Cardiac septum (tissue), 1 donor: ENCODE measurements around the gene TAB2. TPM values are rescaled to one million over a fixed set of nuclear protein-coding genes. Genes with fewer than 3 reads are reported as not detected.
"Not testable (repeated sequence)": the region's sequence is repeated elsewhere in the genome, so short reads cannot be mapped to it uniquely, and the experiment has no call there.

Experiments
- DNase-seq: peaks from one replicate; pipeline ENCODE4 v3.0.0-alpha.2; 2020; ENCODE audit warnings: low spot score
- intact Hi-C: fragments of 100-400 bp; cut with DNase I; formaldehyde crosslinking; loops from one replicate; pipeline ENCODE4 v1.14.0; 2022
- total RNA-seq: library from RNA; stranded (reverse); fragmentation: NEBNext Ultra II Directional; extraction: Animal tissue kit (Norgen Biotek cat#: 25700); gene quantifications from one replicate; pipeline ENCODE4 v1.2.1, GENCODE V29; 2021
- donor health status: DM: no; HTN: no; CAD: no.

The TAB2 gene
- total RNA-seq, 1 donor from 2014 or later = 49.2 TPM

DNA sequence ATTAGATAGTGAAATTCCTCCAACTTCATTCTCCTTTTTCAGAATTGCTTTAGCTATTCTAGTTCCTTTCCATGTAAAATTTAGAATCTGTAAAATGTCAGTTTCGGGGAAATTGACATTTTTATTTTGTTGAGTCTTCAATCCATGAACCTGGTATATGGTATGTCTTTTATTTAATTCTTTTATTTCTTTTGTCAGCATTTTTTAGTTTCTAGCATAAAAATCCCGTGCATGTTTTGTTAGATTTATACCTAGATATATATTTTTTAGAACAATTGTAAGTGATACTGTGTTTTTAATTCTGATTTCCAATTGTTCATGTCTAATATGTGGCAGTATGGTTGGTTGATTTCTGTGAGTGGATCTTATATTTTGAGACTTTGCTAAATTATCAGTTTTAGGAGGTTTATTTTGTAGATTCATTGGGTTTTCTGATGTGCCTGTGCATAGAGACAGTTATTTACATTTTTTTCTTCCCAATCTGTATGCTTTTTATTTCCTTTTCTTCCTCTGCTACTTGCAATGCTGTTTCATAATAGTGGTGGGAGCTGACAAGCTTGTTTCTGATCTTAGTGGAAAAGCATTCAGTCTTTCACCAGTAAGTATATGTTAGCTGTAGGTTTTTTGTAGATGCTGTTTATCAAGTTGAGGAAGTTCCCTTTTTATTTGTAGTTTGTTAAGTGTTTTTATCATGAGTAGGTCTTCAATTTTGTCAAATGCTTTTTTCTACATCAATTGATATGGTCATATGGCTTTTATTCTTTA lies 13.7 kb downstream of the TAB2 start:
- DNase-seq = no peak
- intact Hi-C loops = no loop called here

DNA sequence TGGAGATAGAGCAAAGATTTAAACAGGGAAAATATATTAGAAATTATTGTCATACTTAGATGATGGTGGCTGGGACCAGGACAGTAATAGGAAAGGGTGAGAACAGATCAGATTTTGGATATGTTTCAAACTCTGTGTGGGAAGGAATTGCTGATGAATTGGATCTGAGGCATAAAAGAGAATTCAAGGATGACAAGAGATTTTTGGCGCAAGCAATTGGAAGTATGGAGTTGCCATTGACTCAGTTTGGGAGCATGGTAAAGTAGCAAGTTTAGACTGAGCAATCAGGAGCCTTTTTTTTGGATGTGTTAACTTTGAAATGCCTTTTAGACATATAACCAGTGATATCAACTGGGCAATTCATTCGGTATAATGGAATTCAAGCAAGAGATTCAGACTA lies 14.4 kb downstream of the TAB2 start:
- DNase-seq = no peak
- intact Hi-C loops = no loop called here

DNA sequence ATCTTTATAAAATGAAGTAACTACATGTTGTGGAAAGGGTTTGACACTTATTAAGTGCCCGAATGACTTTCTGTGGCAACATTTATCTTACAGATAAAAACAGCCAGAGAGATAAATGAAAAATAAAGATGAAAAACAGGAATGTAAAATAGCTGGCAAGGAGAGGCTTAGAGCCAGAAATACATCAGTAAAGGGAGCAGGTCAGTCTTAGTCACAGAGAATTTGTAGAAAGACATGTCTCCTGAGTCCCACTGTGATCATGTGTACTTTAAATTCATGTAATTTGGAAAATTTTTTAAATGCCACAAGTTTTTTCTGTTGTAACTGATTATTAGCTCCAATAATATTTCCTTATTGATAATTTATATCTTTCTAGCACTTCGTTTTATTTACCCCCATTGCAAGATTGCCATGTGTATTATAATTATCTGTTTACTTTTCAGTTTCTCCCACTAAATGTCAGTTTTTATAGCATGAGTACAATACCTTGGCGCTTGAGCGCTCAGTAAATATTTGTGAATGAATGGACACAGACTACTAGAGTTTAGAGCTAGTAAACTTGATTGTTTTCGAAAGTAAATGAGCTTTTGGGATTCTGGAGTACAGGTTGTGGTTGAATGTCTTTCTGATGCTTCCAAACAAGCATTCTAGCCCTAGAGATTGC lies 15.2 kb downstream of the TAB2 start:
- DNase-seq = no peak
- intact Hi-C loops = no loop called here

DNA sequence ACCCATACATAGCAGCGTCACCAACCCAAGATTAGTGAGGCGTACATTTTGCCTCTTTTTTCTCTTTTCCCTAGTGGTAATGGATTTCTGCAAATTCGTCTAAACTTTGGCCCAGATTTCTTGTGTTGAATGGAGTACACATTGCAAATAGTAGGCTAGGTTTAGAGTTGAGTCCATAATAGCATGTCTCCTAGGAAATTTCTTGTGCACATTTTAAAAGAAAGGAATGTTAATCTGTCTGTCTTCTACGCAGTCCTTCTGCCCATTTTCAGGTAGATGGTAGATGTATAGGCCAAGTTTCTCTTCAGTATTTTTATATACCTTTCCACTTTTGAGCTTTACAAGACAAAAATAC lies 15.7 kb downstream of the TAB2 start:
- no peak for DNase-seq
- intact Hi-C loops = no loop called here

DNA sequence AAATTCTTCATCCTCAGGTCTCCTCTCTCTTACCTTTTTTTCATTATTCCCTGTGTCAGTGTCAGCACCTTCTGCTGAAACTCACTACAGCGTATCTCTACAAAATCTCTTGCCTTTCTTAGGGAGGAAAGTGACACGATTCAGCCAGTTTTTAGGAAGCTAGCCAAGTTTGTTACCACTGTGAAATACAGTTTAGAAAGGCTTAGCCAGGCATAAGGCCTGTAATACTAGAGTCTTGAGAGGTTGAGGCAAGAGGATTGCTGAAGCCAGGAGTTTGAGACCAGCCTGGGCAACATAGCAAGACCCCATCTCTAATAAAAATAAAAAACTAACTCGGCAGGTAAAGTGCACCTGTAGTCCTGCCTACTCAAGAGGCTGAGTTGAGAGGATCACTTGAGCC lies 16.7 kb downstream of the TAB2 start:
- DNase-seq = no peak

DNA sequence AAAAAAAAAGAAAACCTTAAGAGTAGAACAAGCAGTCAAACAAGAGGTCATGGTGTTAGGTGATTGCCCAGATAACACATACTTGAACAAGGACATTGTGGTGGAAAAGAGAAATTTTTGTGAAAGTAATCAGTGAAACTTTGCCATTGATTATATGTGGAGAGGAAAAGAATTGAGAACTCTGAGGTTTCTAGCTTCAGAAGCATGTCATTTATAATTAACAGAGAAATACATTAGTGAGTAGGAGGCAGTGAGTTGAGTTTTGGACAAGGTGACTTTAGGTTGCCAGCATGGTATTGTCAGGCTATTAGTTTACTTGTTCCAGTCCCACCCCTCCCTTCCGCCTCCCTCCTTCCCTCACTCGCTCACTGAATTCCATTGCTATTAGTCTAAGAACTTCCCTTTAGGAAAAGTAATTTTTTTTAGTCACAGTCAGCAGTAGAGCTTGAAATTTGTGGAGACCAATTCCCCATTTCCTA lies 17.2 kb downstream of the TAB2 start:
- no peak for DNase-seq
- intact Hi-C loops = no loop called here

More for the DNA sequence above, 16.7 kb downstream of the TAB2 start:
- intact Hi-C loops = no loop called here

DNA sequence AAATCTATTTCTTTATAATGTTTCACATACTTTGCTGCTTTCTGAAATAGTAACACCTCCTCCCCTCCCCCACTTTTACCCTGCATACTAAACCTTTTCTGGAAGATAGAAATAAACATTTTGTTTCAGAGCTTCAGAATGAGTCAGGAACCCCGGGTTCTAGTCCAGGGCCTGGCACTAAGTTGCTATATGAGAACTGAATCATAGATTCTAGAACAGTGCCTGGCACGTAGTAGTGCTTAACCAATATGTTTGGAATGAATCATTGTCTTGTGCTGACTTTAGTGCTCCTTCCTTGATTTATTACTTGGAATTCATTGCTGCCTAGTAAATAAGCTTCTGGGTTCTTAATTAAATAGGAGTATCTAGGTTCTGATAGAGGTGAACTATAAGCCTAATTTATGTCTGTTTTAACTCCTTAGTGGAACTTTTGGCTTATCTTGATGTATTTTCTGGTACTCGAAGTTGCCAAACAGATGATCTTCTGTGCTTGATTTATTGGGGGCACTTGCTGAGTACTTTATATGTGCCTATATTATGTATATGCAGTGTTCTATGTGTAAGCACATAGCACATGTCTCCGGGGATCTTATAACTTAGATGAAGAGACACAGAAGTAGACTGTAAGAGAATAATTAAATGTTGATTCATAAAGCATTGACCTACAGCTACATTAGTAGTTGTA lies 18.6 kb downstream of the TAB2 start:
- no peak for DNase-seq
- intact Hi-C loops = no loop called here

DNA sequence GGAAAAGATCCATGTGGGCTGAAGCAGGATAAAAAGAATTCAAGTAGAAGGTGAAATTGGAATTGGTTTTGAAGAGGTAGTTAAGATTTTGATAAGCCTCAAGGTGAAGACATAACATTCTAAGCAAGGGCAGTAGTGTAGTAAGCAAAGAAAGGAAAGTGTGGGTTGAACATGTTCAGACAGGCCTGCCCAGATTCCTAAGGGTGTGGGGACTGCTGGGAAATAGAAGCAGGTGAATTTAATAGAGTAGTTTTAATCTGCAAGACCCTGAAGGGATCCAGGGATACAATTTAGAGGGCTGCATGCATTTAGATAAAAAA lies 19.1 kb downstream of the TAB2 start:
- no peak for DNase-seq

DNA sequence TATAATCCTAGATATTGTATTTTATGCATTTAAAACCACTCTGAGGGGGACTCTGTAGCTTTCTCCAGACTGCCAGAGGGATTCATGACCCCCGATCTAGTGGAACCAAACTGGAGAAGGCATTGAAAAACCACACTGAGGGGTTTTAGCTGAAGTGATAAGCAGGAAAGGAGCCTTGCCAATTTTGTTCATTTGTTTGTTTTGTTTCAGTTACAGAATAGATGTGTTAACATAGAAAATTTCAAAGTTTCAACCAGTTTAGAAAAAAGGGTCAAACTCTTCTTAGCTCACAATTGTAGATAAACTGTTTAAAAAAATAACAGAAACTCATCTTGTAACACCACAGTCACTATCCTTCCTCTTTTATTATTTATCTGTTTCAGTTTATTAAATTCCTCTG lies 19.8 kb downstream of the TAB2 start:
- intact Hi-C loops = no loop called here
- DNase-seq = no peak

More for the DNA sequence above, 19.1 kb downstream of the TAB2 start:
- intact Hi-C loops = no loop called here

DNA sequence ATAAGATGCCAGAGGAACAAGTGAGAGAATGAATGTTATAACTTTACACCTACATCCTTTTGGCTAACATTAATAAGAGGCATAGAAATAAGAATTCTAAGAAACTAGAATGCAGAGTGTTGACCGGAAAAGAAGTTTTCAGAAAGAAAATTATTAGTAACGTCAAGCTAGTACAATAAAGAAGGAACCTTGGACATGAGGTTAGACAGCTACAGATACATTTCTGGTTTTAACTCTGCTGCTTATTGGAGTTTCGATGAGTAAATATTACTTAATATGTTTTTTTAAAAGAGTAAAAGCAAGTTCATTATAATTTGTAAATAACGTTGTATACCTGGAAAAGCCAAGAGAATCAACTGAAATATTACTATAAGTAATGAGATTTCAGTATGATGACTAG lies 22.7 kb downstream of the TAB2 start:
- intact Hi-C loops = no loop called here
- DNase-seq = no peak

DNA sequence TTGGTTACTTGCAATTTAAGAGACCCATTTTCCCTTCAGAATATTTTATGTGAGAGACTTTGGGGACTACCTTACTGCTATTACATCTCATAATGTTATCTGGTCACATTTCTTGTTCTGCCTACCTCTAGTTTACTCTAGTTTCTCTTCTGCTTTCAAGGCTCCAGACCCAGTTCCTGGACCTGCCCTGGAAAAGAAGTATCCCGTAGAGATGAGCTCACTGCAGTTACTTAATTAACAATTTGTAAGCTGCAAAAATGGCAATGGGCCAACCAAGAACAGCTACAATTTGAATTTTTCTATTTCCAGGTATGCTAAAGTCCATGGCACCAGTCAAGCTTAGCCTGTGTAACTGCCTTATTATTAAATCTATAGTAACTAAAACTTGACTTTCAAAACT lies 25.0 kb downstream of the TAB2 start:
- intact Hi-C loops = no loop called here
- DNase-seq = no peak

DNA sequence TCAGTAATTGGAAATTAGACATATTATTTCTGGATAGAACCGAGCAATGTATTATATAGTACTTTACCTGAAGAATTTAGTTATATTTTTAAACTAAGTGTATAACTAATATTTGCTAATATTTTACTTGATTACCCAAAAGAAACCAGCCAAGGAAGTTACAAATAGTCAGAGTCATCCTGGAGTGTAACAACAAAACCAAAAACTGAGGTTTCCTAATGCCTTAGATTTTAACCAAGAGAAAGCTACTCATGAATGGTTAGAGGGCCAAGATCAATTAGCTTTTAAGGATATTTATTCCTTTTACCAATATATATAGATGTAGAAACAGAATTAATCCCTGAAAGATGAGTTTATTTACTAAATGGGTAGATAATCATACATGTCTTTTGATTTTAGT lies 26.0 kb downstream of the TAB2 start:
- intact Hi-C loops = no loop called here
- DNase-seq = no peak

DNA sequence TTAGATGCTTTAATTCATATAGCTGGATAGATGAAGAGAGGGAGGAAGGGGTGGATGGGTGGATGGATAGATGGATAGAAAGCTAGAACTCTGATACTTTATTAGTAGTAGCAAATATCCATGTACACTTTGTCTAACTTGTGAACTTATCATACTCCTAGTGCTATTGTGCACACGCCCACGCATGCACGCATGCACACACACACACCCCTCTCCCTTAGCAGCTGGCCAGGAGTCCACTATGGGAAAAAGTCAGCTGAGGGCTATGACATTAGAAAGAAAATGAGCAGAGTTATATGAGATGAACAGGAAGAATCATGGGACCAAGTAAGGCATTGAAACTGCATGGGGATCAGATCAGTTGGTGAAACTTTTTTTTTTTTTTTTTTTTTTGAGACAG lies 28.6 kb downstream of the TAB2 start:
- DNase-seq = no peak
- intact Hi-C loops = no loop called here

DNA sequence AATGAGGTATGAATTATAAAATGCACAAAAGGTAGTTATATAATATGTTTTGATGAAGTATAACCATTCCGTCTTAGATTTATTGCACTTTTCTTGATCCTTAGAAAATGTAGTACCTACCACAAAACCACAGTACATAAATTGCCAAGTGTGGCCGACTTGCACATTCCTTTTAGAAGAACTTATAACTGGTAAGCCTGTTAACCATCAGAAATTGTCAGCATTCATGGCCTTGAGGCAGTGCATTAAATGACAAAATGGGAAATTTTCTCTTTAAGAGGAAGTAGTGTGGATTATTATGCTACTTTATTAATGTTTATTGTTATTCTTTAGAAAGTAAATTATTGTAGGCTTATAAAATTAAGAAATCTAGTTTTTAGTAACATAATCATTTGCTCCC lies 29.6 kb downstream of the TAB2 start:
- intact Hi-C loops = no loop called here
- DNase-seq = no peak

DNA sequence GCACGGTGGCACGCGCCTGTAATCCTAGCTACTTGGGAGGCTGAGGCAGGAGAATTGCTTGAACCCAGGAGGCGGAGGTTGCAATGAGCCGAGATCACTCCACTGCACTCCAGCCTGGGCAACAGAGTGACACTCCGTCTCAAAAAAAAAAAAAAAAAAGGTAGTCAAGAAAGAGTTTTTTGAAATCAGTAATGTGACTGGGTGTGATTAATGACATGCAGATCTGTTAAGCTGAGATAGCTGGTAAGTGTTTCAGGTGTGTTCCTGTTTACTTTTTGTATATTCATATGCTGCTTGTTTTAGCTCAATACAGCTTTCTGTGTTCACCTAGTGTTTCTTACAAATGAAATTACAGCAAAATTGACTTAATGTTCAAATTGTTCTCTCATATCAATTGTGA lies 31.8 kb downstream of the TAB2 start:
- DNase-seq, intact Hi-C loops: not testable (repeated sequence)

DNA sequence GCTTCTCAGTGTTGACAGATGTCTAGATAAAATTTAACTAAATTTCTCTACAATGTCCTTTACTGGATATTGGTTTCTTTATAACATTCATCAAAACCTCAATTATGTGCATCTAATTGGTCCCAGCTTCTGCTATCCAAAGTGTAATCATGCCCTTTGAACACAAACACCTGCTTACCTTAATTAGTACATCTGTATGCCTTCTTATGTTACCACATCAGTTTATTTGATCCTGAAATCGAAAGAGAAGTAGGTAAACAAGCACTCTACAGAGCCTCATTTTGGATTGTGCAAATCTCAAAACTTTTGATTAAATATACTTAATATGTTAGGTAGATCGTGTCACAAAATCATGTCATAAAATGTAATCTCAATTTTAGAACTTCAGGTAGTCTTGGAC lies 36.5 kb downstream of the TAB2 start:
- intact Hi-C loops = no loop called here
- DNase-seq = no peak

DNA sequence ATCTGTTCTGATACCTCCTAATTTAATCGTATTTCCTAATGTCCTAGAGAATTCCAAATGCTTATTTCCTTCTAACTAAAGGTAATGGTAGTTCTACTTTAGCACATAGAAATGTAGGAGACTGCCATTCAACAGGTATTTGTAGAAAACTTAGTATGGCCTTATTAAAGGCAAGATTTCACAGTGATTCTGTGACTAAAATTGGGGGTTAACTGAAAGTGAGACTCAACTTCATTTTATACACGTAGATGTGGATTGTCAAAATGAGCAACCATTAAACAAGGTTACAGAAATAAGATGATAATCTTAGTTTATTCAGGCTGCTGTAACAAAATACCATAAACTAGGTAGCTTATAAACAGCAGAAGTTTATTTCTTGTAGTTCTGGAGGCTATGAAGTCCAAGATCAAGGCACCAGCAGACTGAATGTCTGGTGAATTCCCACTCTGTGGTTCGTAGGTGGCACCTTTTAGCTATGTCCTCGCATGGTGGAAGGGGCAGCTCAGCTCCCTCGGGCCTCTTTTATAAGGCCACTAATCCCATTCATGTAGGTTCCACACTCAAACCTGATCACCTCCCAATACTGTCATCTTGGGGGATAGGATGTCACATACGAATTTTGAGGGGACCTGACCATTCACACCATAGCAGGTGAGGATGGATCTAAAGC lies 38.7 kb downstream of the TAB2 start:
- no peak for DNase-seq
- intact Hi-C loops = no loop called here

DNA sequence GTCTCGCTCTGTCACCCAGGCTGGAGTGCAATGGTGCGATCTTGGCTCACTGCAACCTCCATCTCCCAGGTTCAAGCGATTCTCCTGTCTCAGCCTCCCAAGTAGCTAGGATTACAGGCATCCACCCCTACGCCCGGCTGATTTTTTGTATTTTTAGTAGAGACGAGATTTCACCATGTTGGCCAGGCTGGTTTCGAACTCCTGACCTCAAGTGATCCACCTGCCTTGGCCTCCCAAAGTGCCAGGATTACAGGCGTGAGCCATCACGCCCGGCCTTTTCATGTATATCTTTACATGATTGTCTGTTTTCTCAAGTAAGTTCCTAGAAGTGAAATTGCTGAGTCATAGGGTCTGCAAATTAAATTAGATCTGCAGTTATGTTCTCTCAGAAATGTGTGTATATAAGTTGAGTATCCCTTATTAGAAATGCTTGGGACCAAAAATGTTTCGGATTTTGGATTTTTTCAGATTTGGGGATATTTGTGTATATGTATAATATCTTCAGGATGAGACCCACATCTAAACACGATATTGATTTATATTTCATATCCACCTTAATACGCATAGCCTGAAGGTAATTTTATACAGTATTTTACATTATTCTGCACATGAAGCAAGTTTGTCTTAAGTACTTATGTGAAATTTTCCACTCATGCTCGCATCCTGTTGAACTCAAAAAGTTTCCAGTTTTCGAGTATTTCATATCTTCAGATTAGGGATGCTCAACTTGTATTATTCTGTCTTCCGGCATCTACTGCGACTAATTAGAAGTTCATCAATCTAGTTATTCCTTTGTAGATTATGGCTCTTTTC lies 40.4 kb downstream of the TAB2 start:
- DNase-seq = no peak
- intact Hi-C loops = no loop called here

DNA sequence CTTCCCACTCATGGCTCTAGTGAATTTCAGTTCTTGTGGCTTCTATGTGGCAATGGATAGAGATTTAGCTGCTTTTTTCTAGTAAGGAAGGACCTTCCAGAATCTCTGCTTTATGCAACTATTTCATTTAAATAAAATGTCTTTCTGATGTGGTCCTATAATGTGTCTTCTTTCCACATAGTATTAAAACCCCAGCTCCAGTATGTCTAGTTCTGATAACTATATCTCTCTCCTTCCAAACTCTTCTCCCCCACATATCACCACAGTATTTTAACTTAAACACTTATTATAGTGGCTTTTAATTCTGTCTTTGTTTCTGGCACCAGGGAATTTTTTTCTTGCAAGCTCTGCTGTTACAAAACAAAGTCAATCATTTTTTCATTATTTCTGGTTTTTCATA lies 41.9 kb downstream of the TAB2 start:
- intact Hi-C loops = no loop called here
- DNase-seq = no peak

DNA sequence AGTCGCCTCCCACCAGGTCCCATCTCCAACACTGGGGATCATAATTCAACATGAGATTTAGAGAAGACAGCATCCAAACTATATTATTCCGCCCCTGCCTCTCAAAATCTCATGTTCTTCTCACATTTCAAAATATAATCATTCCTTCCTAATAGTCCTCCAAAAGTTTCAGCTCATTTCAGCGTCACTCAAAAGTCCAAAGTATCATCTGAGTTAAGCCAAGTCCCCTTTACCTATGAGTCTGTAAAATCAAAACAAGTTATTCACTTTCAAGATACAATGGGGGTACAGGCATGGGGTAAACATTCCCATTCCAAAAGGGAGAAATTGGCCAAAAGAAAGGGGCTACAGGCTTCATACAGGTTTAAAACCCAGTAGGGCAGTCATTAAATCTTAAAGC lies 43.0 kb downstream of the TAB2 start:
- intact Hi-C loops = no loop called here
- no peak for DNase-seq
